HG02943 (cell line): ENCODE data around the gene MED22.
A peak's percentile ranks its signal among the peaks of the same experiment; 100 is the strongest.
"Not testable (repeated sequence)": the region's sequence is repeated elsewhere in the genome, so short reads cannot be mapped to it uniquely, and the experiment has no call there.

Source experiments
- ATAC-seq: cut with Tn5 transposase; IDR thresholded peaks from one replicate; pipeline ENCODE4 v1.9.1; 2021; ENCODE audit warnings: mild to moderate bottlenecking, low read depth, moderate library complexity; ENCODE audit not compliant: unreplicated experiment

Gene MED22

GRCh38 chr9:133340916-133341315 lies 7.0 kb downstream of the MED22 start:
- ATAC-seq, result no peak

GRCh38 chr9:133340256-133340655 lies 7.7 kb downstream of the MED22 start:
- ATAC-seq, result no peak

GRCh38 chr9:133339641-133340040 lies 8.3 kb downstream of the MED22 start:
- ATAC-seq, result no peak

GRCh38 chr9:133335924-133336811 lies 11.8 kb downstream of the MED22 start, which contains the start of gene SURF6:
SURF6 (minus strand) TSS chr9:133336188; CDS start chr9:133336132, 56 bp downstream.
- ATAC-seq, result peak; percentile 81

GRCh38 chr9:133334888-133335287 lies 13.0 kb downstream of the MED22 start:
- ATAC-seq, result not testable (repeated sequence)

GRCh38 chr9:133334161-133334560 lies 13.8 kb downstream of the MED22 start:
- no peak for ATAC-seq

- ATAC-seq, result no peak
Measured at GRCh38 chr9:133333566-133333965, 14.4 kb downstream of the MED22 start.

GRCh38 chr9:133333011-133333410 lies 14.9 kb downstream of the MED22 start:
- ATAC-seq, result no peak

GRCh38 chr9:133332381-133332730 lies 15.6 kb downstream of the MED22 start:
- ATAC-seq, result no peak

- no peak for ATAC-seq
Measured at GRCh38 chr9:133331641-133332380, 16.1 kb downstream of the MED22 start.

- ATAC-seq, result no peak
Measured at GRCh38 chr9:133331221-133331620, 16.7 kb downstream of the MED22 start.

- ATAC-seq, result not testable (repeated sequence)
Measured at GRCh38 chr9:133329306-133330156, 18.4 kb downstream of the MED22 start.

- ATAC-seq, result no peak
Measured at GRCh38 chr9:133327834-133328484, 20.0 kb downstream of the MED22 start.

GRCh38 chr9:133327021-133327420 lies 20.9 kb downstream of the MED22 start:
- not testable (repeated sequence) for ATAC-seq

- ATAC-seq, result no peak
Measured at GRCh38 chr9:133323991-133324703, 23.8 kb downstream of the MED22 start.

GRCh38 chr9:133323211-133323610 lies 24.7 kb downstream of the MED22 start:
- no peak for ATAC-seq

GRCh38 chr9:133322701-133323100 lies 25.2 kb downstream of the MED22 start:
- no peak for ATAC-seq

- ATAC-seq, result no peak
Measured at GRCh38 chr9:133321411-133321935, 26.5 kb downstream of the MED22 start.

- no peak for ATAC-seq
Measured at GRCh38 chr9:133320421-133320881, 27.5 kb downstream of the MED22 start.
